SK-MEL-5 (cell line): ENCODE data around the gene ARMC10. TPM values are rescaled to one million over a fixed set of nuclear protein-coding genes. Genes with fewer than 3 reads are reported as not detected.
"Not testable (repeated sequence)": the region's sequence is repeated elsewhere in the genome, so short reads cannot be mapped to it uniquely, and the experiment has no call there.

Experiments
- DNase-seq: peaks from one replicate; pipeline ENCODE4 v3.0.0-alpha.2; 2016; ENCODE audit warnings: low read depth, low spot score
- in situ Hi-C: cut with HindIII; loops from 2 replicates; pipeline ENCODE4 v1.10.0; 2016; ENCODE audit warnings: low sequenced_read_pairs, high pct_unique_total_duplicates, low pct_unique_long_range_greater_than_20kb
- total RNA-seq: library from RNA; depleted of rRNA; stranded (reverse); fragments of >200 nt; shearing (Covaris generic); gene quantifications from 2 replicates; pipeline ENCODE4 v1.2.3, GENCODE V29; 2014

The ARMC10 gene
- total RNA-seq, 1 experiment from 2014 or later: 98.1 TPM

DNA sequence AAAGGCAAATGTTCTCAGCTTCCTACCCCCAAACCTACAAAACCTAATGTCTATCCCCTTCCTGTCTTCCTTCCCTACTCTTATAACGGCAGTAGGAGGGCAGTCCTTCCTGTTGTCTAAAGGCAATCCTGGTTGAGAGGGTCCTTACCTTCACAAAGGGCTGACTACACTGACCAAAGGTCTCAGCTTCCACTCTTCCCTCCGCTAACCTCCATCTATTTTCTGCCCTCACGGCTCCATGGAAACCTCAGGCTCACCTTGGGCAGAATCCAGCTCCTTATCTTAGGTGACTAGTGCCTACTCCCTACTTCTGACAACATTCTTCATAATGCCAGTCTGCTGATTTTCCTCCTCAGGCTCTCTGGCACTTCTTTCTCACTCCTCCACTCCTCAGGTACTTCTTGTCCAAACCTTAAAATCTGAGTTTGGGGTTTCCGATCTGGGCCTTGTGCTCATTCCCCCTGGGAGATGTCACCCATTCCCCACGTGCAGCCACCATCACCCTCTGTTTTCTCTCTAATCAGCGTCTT is 886 bp upstream of the ARMC10 start:
- DNase-seq: no peak
- in situ Hi-C loops: no loop called here

DNA sequence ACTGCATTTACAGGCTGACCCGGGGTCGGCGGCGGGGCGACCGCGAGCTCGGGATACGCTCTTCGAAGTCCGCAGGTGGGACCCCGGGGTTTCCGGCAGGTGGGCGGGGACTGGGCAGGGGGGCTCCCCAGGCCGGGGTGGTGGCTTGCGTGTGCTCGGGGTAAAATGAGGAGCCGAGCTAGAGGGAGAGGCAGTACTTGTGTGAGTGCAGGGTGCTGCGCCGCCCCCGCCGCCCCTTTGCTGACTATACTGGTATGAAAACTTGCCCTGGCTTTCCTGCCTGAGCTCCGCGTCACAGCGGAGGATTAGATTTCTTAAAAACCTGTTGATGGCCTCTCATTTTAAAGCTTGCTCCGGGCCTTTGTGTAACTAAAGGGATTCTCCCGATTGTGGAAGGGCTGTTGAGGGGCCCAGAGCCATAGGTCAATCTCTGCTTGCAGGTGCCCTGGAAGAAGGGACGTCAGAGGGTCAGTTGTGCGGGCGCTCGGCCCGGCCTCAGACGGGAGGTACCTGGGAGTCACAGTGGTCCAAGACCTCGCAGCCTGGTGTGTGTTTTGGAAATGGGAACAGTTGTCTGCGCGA is 488 bp downstream of the ARMC10 start:
- DNase-seq: peak; percentile 37
- in situ Hi-C loops: no loop called here

DNA sequence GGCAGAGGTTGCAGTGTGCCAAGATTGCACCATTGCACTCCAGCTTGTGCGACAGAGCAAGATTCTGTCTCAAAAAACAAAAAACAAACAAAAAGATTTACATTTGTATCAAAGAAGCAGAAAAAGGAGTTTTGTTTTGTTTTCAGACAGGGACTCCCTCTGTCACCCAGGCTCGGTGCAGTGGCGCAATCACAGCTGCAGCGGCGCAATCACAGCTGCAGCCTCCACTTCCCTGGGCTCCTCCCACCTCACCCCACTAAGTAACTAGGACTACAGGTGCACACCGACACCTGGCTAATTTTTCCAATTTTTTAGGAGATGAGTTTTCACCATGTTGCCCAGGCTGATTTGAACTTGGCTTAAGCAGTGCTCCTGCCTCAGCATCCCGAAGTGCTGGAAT is 1.8 kb downstream of the ARMC10 start:
- no peak for DNase-seq
- in situ Hi-C loops: no loop called here

DNA sequence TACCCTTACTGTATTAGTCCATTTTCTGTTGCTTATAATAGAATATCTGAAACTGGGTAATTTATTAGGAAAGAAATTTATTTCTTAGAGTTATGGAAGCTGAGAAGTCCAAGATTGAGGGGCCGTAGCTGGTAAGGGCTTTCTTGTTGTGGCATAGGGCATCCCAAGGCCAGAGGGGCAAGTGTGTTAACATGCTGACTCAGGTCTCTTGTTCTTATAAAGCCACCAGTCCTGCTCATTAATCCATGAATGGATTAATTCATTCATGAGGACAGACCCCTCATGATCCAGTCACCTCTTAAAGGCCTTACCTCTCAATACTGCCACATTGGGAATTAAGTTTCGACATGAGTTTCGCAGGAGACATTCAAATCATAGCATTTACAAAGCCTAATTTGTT is 2.4 kb downstream of the ARMC10 start:
- no peak for DNase-seq
- in situ Hi-C loops: no loop called here

DNA sequence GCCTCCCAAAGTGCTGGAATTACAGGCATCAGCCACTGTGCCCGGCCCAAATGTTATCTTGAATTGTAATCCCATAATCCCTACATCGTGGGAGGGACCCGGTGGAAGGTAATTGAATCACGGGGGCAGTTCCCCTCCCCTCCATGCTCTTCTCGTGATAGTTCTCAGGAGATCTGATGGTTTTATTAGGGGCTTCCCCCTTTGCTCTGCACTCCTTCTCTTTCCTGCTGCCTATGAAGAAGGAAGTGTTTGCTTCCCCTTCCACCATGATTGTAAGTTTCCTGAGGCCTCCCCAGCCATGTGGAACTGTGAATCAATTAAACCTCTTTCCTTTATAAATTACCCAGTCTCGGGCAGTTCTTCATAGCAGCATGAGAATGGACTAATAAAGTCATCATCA is 3.3 kb downstream of the ARMC10 start:
- DNase-seq, in situ Hi-C loops: not testable (repeated sequence)

DNA sequence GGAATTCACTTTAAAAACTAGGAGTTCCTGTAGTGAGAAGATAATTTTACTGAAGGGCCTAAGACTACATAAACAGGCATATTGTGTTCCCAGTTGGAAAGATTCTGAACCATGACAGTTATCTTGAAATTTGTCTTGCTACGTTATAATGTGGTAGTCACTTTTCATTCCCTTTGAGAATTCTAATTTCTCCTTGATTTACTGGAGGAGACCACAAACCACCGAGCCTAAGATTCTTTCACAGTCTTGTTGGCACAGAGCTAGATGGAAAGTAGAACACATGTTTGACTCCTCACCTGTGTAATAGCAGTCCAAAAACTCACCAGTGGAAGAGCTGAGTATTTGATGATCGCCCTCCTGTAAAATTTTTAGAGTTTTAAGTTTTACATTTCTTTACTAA is 4.9 kb downstream of the ARMC10 start:
- in situ Hi-C loops: no loop called here
- no peak for DNase-seq

DNA sequence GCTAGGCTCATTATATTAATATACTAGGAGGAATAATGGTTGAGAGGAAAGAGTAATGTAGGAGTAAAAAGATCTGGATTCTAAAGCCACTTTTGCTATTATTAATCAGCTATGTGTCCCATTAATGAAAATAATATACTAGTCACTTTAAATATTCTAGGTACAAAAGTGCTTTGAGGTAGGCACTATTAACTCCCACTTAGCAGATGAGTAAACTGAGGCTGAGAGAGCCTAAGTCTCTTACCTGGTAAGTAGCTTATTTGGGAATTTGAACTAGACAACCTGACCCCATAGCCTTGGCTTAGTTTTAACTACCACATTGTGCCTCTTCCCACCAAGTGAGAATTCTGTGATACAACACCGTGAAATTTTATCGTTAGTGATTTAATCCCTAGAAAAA is 6.0 kb downstream of the ARMC10 start:
- DNase-seq: no peak
- in situ Hi-C loops: no loop called here

DNA sequence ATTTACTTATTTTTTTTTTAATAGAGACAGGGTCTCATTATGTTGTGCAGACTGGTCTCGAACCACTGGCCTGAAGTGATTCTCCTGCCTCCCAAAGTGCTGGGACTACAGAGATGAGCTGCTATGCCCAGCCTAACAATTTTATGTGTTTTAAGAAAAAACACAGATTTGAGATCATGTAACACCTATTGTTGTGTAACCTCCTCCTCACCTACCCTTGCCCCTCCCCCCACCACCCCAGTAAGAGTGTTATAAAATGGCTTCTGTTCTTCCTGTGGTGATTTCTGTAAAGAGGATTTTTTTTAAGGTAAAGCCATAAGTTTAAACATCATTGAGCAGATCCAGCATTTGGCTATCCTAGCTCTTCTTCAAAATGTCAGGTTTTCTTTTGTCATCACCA is 7.6 kb downstream of the ARMC10 start:
- in situ Hi-C loops: no loop called here
- DNase-seq: no peak

DNA sequence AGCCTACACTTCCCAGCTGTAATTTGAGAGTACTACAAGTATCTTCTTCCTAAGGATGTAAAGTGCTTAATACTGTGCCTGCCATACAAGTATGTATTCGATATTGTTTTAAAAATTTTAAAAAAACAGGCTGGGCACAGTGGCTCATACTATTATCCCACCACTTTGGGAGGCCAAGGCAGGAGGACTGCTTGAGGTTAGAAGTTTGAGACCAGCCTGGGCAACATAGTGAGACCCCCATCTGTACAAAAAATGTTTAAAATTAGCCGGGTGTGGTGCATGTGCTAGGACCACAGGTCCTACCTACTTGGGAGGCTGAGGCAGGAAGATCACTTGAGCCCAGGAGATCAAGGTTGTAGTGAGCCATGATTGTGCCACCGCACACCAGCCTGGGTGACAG is 8.3 kb downstream of the ARMC10 start:
- DNase-seq: no peak
- in situ Hi-C loops: no loop called here

DNA sequence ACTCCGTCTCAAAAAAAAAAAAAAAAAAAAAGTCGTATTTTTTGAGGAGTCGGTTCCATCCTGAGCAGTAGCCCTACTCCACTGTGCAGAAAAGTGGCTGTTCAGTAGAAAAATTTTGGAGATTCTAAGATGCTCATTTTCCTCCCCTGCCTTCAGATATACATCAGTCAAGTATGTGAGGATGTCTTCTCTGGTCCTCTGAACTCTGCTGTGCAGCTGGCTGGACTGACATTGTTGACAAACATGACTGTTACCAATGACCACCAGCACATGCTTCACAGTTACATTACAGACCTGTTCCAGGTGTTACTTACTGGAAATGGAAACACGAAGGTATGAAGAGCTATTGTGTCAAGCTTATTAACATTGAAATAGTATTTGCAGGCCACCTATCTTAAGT is 17.4 kb downstream of the ARMC10 start:
- DNase-seq, in situ Hi-C loops: not testable (repeated sequence)

DNA sequence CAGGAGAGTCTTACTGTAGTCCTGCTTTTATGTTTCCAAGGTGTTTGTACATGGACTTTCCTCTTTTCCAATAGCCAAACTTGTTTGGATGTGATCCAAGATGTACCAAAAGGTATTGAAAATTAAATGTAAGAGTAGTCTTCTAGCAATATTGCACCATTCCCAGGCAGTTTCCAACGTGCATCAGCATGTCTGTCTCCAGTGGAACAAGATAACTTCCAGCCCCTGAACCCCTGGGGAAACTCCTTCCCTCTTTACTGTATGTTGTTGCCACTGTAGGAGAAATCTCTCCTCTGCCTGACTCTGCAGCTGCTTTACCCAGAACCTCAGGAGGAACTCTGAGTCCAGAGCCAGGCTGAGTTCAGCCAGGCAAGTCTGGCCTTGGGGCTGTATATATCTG is 18.5 kb downstream of the ARMC10 start:
- in situ Hi-C loops: no loop called here
- DNase-seq: no peak

DNA sequence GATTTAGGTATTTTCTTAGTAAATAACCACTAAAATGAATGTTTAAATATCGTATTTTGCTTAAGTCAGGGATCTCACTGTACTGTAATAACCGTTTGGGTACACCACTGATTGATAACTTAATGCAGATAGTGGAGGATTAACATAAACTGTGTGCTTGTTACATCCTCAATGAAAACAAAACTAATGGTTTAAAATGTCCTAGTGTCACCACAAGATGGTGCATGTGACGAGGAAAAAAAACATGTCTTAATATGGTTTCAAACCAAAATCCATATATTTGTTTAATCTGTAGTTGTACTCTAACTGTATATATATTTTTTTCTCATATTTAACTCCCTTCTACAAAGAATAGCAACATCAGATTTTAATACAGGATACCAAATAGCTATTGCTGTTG is 19.2 kb downstream of the ARMC10 start:
- in situ Hi-C loops: no loop called here
- peak; percentile 45 for DNase-seq

DNA sequence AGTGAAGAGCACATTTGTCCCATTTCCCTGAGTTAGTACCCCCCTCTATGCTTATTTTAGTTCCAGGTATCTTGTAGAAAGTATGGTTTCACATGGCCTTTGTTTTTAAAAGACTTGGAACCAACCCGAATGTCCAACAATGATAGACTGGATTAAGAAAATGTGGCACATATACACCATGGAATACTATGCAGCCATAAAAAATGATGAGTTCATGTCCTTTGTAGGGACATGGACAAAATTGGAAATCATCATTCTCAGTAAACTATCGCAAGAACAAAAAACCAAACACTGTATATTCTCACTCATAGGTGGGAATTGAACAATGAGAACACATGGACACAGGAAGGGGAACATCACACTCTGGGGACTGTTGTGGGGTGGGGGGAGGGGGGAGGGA is 20.6 kb downstream of the ARMC10 start:
- DNase-seq, in situ Hi-C loops: not testable (repeated sequence)

DNA sequence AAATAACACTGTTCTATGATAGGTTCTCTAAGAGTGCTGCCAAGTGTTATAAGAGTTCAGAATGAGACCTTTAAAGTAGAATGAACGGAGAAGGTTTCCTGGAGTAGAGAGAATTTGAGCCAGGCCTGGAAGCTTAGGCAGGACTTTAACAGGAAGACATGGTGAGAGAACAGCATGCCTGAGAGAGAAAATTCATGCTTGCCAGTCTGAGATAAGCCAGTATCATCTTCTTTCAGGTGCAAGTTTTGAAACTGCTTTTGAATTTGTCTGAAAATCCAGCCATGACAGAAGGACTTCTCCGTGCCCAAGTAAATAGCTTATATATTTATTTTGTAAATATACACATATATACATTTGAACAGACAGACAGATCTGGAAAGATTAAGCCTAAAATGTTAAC is 22.1 kb downstream of the ARMC10 start:
- in situ Hi-C loops: no loop called here
- no peak for DNase-seq

DNA sequence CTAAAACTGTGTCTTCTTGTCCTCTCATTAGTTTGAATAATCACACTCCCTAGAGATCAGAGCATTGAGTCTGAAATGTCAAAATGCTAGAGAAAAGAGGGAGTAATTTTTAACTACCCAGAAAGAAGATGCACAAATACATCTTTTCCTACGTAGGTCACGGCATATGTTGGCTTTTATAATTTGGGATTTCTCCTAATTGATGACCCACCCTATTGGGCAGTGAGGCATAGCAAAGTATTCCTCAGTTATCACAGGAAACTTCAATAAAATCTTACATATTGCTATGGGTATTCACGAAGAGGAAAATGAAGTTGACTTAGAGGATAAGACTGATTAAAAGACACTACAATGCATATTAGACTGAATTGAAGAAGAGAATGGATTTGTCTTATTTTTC is 25.4 kb downstream of the ARMC10 start:
- in situ Hi-C loops: no loop called here
- DNase-seq: no peak

DNA sequence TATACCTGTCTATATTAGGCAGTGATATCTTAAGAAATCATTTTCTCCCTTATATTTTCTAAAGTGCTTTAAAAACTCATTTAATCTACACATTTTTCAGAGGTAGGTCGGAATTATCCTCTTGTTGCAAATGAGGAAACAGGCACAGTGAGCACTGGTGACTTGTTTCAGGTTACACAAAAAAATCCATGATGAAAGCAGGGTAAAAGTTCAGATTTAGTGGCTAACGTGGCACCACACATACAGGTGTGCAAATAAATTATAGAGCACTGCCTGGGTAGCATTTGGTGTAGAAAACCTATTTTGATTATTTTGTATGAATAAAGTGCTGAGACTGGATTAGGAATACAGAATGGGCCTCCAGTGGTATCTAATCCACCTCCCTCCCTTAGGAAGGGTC is 26.6 kb downstream of the ARMC10 start:
- in situ Hi-C loops: no loop called here
- DNase-seq: no peak

DNA sequence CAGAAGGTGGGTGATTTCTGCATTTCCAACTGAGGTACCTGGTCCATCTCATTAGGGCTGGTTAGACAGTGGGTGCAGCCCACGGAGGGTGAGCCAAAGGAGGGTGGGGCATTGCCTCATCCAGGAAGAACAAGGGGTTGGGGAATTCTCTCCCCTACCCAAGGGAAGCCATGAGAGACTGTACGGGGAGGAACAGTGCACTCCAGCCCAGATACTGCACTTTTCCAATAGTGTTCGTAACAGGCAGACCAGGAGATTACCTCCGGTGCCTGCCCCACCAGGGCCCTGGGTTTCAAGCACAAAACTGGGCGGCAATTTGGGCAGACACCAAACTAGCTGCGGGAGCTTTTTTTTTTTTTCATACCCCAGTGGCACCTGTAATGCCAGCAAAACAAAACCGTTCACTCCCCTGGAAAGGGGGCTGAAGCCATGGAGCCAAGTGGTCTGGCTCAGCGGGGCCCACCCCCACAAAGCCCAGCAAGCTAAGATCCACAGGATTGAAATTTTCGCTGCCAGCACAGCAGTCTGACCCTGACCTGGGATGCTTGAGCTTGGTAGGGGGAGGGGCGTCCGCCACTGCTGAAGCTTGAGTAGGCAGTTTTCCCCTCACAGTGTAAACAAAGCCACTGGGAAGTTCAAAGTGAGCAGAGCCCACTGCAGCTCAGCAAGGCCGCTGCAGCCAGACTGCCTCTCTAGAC is 31.2 kb downstream of the ARMC10 start:
- no peak for DNase-seq
- in situ Hi-C loops: no loop called here

DNA sequence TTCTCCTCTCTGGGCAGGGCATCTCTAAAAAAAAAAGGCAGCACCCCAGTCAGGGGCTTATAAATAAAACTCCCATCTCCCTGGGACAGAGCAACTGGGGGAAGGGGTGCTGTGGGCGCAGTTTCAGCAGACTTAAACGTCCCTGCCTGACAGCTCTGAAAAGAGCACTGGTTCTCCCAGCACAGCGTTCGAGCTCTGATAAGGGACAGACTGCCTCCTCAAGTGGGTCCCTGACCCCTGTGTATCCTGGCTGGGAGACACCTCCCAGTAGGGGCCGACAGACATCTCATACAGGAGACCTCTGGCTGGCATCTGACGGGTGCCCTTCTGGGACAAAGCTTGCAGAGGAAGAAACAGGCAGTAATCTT is 31.7 kb downstream of the ARMC10 start:
- DNase-seq, in situ Hi-C loops: not testable (repeated sequence)

DNA sequence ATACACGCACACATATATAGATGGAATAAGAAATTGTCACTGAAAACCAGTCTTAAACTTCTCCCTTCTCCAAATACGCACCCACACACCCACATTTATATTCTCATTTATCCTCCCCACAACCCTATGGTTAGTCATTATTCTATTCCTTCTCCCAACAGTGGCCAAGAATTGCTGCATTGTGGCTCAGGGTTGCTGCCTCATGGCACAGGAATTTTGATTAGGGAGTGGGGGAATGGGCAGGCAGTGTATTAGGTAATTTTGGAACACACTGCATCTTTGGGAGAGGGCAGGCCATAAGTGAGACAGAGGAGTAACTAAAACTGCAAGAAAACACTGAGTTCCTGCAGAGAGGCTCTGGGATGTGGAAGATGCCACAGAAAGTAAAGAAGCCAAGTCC is 38.2 kb downstream of the ARMC10 start:
- in situ Hi-C loops: no loop called here
- DNase-seq: peak; percentile 55
